NCI-H1417 treated with DMSO at 0.1 percent for 48 hours (cell line): ENCODE measurements around the gene SLC35A2.
"Not testable (repeated sequence)": the region's sequence is repeated elsewhere in the genome, so short reads cannot be mapped to it uniquely, and the experiment has no call there.

ENCODE experiments used
- DNase-seq: peaks from one replicate; lab custom pipeline; 2025; lab: John Stamatoyannopoulos, UW

Gene SLC35A2

GRCh38 chrX:48902776-48903175 lies 8.7 kb downstream of the SLC35A2 start:
- no peak for DNase-seq

GRCh38 chrX:48902135-48902534 lies 9.3 kb downstream of the SLC35A2 start:
- no peak for DNase-seq

GRCh38 chrX:48901069-48901468 lies 10.4 kb downstream of the SLC35A2 start:
- DNase-seq = no peak

- no peak for DNase-seq
Observed at GRCh38 chrX:48899078-48899410, 12.4 kb downstream of the SLC35A2 start.

- peak; percentile 78 for DNase-seq
Observed at GRCh38 chrX:48897625-48898306, 13.7 kb downstream of the SLC35A2 start, which contains the start of the genes PQBP1 and TIMM17B. TSS of gene PQBP1 (plus strand) at chrX:48897930. CDS start at chrX:48898510, 580 bp downstream. TSS of gene TIMM17B (minus strand) at chrX:48897768. CDS start at chrX:48897749, 19 bp downstream.

- peak; percentile 27 for DNase-seq
Observed at GRCh38 chrX:48897157-48897624, 14.3 kb downstream of the SLC35A2 start.

- no peak for DNase-seq
Observed at GRCh38 chrX:48896611-48897011, 14.8 kb downstream of the SLC35A2 start.

- DNase-seq = no peak
Observed at GRCh38 chrX:48894891-48895290, 16.6 kb downstream of the SLC35A2 start.

- no peak for DNase-seq
Observed at GRCh38 chrX:48893556-48894348, 17.7 kb downstream of the SLC35A2 start.

GRCh38 chrX:48892896-48893295 lies 18.6 kb downstream of the SLC35A2 start:
- DNase-seq = no peak

- DNase-seq = peak; percentile 39
Observed at GRCh38 chrX:48891402-48892288, 19.8 kb downstream of the SLC35A2 start.

GRCh38 chrX:48890934-48891401 lies 20.5 kb downstream of the SLC35A2 start:
- DNase-seq = no peak

GRCh38 chrX:48890296-48890925 lies 21.0 kb downstream of the SLC35A2 start:
- no peak for DNase-seq

GRCh38 chrX:48886586-48886985 lies 24.9 kb downstream of the SLC35A2 start:
- DNase-seq = not testable (repeated sequence)

GRCh38 chrX:48883729-48884128 lies 27.7 kb downstream of the SLC35A2 start:
- DNase-seq = no peak

- DNase-seq = not testable (repeated sequence)
Observed at GRCh38 chrX:48876944-48877343, 34.5 kb downstream of the SLC35A2 start.

- DNase-seq = not testable (repeated sequence)
Observed at GRCh38 chrX:48872017-48872416, 39.4 kb downstream of the SLC35A2 start.

- DNase-seq = no peak
Observed at GRCh38 chrX:48864210-48864609, 47.2 kb downstream of the SLC35A2 start.

- DNase-seq = no peak
Observed at GRCh38 chrX:48854898-48855297, 56.5 kb downstream of the SLC35A2 start.

- not testable (repeated sequence) for DNase-seq
Observed at GRCh38 chrX:48854121-48854804, 57.2 kb downstream of the SLC35A2 start.

GRCh38 chrX:48853494-48853893 lies 58.0 kb downstream of the SLC35A2 start:
- not testable (repeated sequence) for DNase-seq
